GM19468 (cell line): Measurements from ENCODE around the gene SMIM34.
"Not testable (repeated sequence)": the region's sequence is repeated elsewhere in the genome, so short reads cannot be mapped to it uniquely, and the experiment has no call there.

Source experiments
- ATAC-seq: cut with Tn5 transposase; IDR thresholded peaks from one replicate; pipeline ENCODE4 v1.9.1; 2021; ENCODE audit warnings: mild to moderate bottlenecking, moderate library complexity, moderate number of reproducible peaks; ENCODE audit not compliant: unreplicated experiment; ENCODE audit errors: extremely low read depth

SMIM34 gene

DNA sequence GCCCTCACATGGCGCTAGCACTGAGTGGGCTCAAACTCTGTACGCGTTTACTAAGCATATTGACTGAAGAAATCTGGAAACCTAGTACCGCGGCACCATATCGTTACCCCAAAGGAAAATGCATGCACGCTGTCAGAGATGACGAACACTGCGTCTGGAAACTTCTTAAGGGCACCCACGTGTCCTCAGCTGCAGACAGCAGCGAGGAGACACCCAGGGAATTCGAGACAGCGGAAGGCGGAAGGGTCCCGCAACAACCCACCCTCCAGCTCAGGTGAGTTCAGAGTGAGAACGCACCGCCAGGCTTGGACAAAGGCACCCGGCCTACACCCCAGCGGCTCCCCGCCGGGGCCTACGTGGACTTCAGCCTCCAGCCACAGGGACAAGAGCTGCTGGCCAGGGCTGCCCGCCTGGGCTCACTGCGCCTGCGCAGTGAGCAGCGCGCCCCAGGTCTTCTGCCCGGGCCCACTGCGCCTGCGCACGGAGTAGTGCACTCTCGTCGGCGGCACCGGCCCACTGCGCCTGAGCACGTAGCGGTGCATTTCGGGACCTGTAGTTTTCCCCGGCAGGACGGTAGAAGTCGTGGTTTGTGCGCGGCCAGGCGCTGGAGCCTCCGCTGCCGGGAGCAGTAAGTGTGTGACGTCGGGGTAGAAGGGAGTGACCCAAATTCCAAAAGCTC is 48.7 kb downstream of the SMIM34 start, which contains the start of gene SMIM11:
Gene SMIM11, plus strand, starts transcription at position 568 of the 679 bp plus-strand sequence. CDS start 3,998 bp downstream, outside the sequence.
- peak; percentile 64 for ATAC-seq

DNA sequence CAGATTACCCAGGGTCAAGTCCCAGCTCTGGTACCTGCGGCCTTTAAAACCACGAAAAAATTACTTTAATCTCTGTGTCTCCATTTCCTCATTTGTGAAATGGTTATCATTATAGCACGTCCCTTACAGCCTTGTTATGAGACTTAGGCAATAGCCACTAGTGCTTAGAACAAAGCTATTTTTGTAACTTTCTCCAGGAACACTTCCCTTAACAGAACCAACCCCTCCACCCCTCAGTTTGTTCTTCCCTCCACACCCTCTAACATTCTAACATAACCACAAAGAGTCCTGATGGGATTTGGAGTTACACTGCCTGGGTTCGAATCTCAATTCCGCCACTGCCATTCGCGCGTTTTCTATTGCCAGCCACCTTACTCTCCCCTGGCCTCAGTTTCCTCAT is 49.3 kb downstream of the SMIM34 start:
- not testable (repeated sequence) for ATAC-seq

DNA sequence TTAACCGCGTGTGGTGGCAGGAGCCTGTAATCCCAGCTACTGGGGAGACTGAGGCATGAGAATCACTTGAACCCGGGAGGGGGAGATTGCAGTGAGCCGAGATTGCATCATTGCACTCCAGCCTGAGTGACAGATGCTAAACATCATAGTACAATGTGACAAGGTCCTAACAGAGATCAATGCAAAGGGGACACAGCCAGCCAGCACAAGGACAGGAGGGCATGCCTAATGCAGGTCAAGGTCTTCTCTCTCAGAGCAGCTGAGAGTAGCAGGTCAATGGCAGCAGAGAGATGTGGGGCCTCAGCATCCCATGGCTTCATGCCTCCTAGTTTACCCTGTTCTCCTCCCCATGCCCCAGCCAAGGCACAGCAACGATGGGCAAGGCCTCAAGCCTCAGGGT is 51.4 kb downstream of the SMIM34 start:
- ATAC-seq = no peak

DNA sequence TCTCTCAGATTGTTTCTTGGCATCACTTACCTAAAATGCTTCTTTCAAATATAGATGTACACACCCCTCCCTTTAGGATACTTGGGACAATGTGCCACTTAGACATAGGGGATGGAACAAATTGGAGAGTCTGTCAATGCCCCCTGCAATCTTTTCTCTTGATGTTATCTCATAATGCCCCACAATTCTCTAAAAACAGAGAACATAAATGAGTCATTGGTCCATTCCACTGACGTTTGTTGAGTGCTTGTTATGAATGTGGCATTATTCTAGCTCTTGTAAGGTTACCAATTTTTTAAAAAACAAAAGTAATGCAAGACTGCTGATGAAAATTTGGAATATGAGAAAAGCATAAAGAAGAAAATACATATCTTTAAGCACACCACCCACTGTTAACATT is 54.0 kb downstream of the SMIM34 start:
- ATAC-seq = no peak
